ENCODE results near the gene SHOC2. TPM values are rescaled to one million over a fixed set of nuclear protein-coding genes. Genes with fewer than 3 reads are reported as not detected.

Gene SHOC2
- total RNA-seq, 4 donors from 2014 or later: 28.4 to 41.9 (median 36.2) TPM

DNA sequence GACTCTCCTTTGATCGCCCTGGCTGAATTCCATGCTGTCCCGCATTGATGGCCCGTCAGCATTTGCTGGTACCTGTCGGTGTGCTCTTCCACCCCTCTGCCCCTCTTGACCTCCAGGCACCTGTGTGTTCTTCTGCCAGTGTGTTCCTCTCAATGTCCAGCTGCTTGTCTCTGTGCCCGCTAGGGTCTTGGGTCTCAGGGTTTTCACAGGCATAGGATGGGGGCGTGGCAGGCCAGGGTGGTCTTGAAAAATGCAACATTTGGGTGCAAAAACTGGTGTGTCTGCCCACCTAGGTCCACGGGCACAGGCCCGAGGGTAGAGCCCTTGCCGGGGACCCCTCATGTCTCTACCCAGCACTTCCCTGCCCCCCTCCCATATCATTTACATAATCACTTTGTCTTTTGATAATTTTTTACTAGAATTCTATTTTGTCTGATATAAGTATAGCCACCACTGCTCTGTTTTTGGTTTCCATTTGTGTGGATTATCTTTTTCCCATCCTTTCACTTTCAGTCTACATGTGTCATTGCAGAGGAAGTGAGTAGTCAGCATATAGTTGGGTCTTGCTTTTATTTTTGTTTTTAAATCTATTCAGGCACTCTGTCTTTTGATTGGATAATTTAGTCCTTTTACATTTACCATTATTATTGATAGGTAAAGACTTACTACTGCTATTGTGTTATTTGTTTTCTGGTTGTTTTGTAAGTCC is 110.8 kb downstream of the SHOC2 start:
- H3K4me3 ChIP-seq (ENCODE audit: low read depth, poor library complexity, severe bottlenecking): no peak overlapping the region
- TF ChIP-seq, protein P1, sequence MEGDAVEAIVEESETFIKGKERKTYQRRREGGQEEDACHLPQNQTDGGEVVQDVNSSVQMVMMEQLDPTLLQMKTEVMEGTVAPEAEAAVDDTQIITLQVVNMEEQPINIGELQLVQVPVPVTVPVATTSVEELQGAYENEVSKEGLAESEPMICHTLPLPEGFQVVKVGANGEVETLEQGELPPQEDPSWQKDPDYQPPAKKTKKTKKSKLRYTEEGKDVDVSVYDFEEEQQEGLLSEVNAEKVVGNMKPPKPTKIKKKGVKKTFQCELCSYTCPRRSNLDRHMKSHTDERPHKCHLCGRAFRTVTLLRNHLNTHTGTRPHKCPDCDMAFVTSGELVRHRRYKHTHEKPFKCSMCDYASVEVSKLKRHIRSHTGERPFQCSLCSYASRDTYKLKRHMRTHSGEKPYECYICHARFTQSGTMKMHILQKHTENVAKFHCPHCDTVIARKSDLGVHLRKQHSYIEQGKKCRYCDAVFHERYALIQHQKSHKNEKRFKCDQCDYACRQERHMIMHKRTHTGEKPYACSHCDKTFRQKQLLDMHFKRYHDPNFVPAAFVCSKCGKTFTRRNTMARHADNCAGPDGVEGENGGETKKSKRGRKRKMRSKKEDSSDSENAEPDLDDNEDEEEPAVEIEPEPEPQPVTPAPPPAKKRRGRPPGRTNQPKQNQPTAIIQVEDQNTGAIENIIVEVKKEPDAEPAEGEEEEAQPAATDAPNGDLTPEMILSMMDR (IDR thresholded peaks at IDR 0.05): no peak
- TF ChIP-seq POLR2A (IDR thresholded peaks at IDR 0.05): no peak
- WGBS, 2 donors: 92 to 97% methylated on average over 9 of the region's 9 CpGs
- intact Hi-C loops (cut with DNase I; ENCODE audit: low total_unique reads): no loop called here
- DNase-seq (ENCODE audit: low spot score in 2 of 2): peak in 1 of 2 donors; percentile 68

DNA sequence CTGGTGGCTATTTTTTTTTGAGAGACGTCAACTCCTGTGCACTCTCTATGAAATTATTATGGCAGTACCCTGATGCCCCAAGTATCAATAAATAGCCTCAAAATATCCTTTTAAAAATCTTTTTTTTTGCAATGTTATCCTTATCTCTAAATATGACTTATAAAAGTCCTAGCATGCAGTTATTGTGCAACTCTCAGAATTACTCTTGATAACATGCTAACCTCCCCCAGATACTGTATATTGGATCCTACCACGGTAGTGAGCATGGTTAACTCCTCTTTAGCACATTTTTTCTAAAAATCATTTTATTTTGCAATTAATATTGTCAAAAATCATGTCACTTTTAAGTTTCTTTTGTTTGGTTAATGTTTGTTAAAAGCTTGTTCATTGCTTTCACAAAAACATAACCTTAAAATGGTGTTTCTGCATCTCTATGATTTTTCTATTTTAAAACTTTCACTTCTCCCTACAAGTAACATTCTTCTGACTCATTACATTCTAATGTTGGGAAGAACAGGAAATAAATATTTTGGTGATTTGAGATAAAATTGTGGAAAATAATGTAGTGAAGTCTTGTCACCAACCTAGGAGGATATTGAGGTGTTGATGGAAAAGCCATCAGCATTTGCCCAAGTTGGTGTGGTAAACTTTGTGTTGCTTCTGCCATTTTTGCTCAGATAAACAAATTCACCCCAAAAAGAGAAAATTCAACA is 115.3 kb downstream of the SHOC2 start:
- WGBS, 2 donors: 90 to 91% methylated on average over 2 of the region's 2 CpGs
- DNase-seq (ENCODE audit: low spot score in 2 of 2): no peak
- intact Hi-C loops (cut with DNase I; ENCODE audit: low total_unique reads): no loop called here
- TF ChIP-seq, protein P1 (IDR thresholded peaks at IDR 0.05): no peak
- TF ChIP-seq POLR2A (IDR thresholded peaks at IDR 0.05): no peak
- H3K4me3 ChIP-seq (ENCODE audit: low read depth, poor library complexity, severe bottlenecking): no peak overlapping the region

DNA sequence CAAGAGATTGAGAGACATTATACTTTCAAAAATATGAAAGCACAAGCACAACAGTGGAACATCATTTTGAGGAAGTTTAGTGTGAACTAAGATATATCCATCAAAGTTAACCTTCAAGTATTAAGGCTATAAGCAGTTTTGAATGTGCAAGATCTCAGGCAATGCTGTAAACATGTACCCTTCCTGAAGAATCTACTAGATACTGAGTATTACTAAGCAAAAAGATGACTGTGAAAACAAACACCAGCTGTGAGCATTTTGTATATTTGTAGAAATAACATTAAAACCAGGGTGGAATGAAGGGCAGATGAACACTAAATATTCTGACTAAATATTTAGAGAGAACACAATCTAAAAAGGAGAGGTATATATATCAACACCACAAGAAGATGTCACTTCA is 116.1 kb downstream of the SHOC2 start:
- intact Hi-C loops (cut with DNase I; ENCODE audit: low total_unique reads): no loop called here
- no peak for DNase-seq (ENCODE audit: low spot score in 2 of 2)
- no peak for TF ChIP-seq POLR2A (IDR thresholded peaks at IDR 0.05)
- TF ChIP-seq, protein P1 (IDR thresholded peaks at IDR 0.05): no peak
- H3K4me3 ChIP-seq (ENCODE audit: low read depth, poor library complexity, severe bottlenecking): no peak overlapping the region

DNA sequence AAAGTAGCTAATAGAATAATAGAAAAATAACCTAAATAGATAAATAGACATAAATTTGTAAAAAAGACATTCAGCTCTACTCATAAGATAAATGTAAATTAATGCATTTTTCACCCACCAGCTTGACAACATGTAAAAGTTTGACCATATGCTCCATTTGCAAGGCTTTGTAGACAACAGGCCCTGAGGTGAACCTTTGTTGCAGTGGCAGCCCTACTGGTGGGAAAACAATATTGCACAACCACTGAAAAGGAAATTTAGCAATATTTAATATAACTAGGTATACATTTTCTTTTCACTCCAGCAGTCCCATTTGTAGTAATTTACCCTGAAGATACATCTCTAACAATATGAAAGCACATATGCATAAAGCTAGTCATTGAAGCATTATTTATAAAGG is 118.5 kb downstream of the SHOC2 start:
- no peak for DNase-seq (ENCODE audit: low spot score in 2 of 2)
- intact Hi-C loops (cut with DNase I; ENCODE audit: low total_unique reads): no loop called here
- H3K4me3 ChIP-seq (ENCODE audit: low read depth, poor library complexity, severe bottlenecking): no peak overlapping the region
- TF ChIP-seq POLR2A (IDR thresholded peaks at IDR 0.05): no peak
- TF ChIP-seq, protein P1 (IDR thresholded peaks at IDR 0.05): no peak

DNA sequence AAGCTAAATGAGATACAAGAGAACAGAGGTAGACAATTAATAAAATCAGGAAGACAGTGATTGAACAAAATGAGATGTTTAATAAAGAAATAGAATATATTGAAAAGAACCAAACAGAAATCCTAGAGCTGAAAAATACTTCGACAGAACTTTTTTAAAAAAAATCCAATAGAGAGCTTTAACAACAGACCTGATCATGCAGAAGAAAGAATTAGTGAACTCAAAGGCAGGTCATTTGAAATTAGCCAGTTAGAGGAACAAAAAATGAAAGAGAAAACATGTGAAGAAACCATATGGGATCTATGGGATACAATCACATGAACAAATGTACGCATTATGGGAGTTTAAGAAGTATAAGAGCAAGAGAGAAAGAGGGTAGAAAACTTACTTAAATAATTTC is 120.1 kb downstream of the SHOC2 start:
- no peak for DNase-seq (ENCODE audit: low spot score in 2 of 2)
- no peak overlapping the region for H3K4me3 ChIP-seq (ENCODE audit: low read depth, poor library complexity, severe bottlenecking)
- TF ChIP-seq, protein P1 (IDR thresholded peaks at IDR 0.05): no peak
- no peak for TF ChIP-seq POLR2A (IDR thresholded peaks at IDR 0.05)
- WGBS, 2 donors: 91 to 92% methylated on average over 2 of the region's 2 CpGs
- intact Hi-C loops (cut with DNase I; ENCODE audit: low total_unique reads): no loop called here
